HepG2 (cell line): Measurements from ENCODE around the gene ATP2A3. TPM values are rescaled to one million over a fixed set of nuclear protein-coding genes. Genes with fewer than 3 reads are reported as not detected.
A peak's percentile ranks its signal among the peaks of the same experiment; 100 is the strongest.

Experiments
- FOXP1 ChIP-seq, 2 experiments: fragments of 450-650 bp in 1 of 2; IDR thresholded peaks; 2 replicates each; pipeline ENCODE4 v1.6.1; 2017 to 2018; ENCODE audit warnings: antibody characterized with exemption in 1 of 2
- HIC2 ChIP-seq: sonication (generic); formaldehyde crosslinking; IDR thresholded peaks from 2 replicates; pipeline ENCODE4 v1.9.0; 2022; ENCODE audit warnings: low read depth, missing genetic modification reagents
- JUN ChIP-seq: sonication (generic); formaldehyde crosslinking; IDR thresholded peaks from 2 replicates; pipeline ENCODE4 v1.4.0; 2020; ENCODE audit warnings: mild to moderate bottlenecking, missing genetic modification reagents
- JUND ChIP-seq: sonication (generic); formaldehyde crosslinking; IDR thresholded peaks from 2 replicates; pipeline ENCODE4 v1.8.0; 2022; ENCODE audit warnings: mild to moderate bottlenecking, missing genetic modification reagents
- KDM2A ChIP-seq: sonication (generic); formaldehyde crosslinking; IDR thresholded peaks from 2 replicates; pipeline ENCODE4 v1.4.0; 2020; ENCODE audit warnings: low read depth, missing genetic modification reagents, borderline replicate concordance
- KDM4B ChIP-seq: sonication (generic); formaldehyde crosslinking; IDR thresholded peaks from 2 replicates; pipeline ENCODE4 v1.4.0; 2020; ENCODE audit warnings: missing genetic modification reagents
- KLF16 ChIP-seq, 2 experiments: sonication (generic) in 1 of 2; formaldehyde crosslinking in 1 of 2; IDR thresholded peaks; 2 replicates each; pipeline versions ENCODE4 v1.6.1 to v1.8.0; 2016 to 2023; ENCODE audit warnings: missing genetic modification reagents in 2 of 2, missing compliant biosample characterization in 1 of 2
- LCORL ChIP-seq, 2 experiments: fragments of 450-650 bp in 1 of 2; sonication (generic) in 1 of 2; formaldehyde crosslinking in 1 of 2; IDR thresholded peaks; 2 replicates each; pipeline versions ENCODE4 v1.5.0 to v1.6.1; 2017 to 2020; ENCODE audit warnings: antibody characterized with exemption in 1 of 2, missing genetic modification reagents in 1 of 2
- MAFG ChIP-seq: sonication (generic); formaldehyde crosslinking; IDR thresholded peaks from 2 replicates; pipeline ENCODE4 v1.5.1; 2020; ENCODE audit warnings: mild to moderate bottlenecking, missing genetic modification reagents
- MAFK ChIP-seq, 2 experiments: IDR thresholded peaks in 1 of 2; conservative IDR thresholded peaks in 1 of 2; 2 replicates each; pipeline ENCODE4 v1.6.1; 2011; ENCODE audit warnings: improper control_type of control experiment in 2 of 2, low read length in 2 of 2
- MTA1 ChIP-seq: sonication (generic); formaldehyde crosslinking; IDR thresholded peaks from 2 replicates; pipeline ENCODE4 v1.4.0; 2020; ENCODE audit warnings: missing genetic modification reagents, mild to moderate bottlenecking, borderline replicate concordance
- RARA ChIP-seq: IDR thresholded peaks from 2 replicates; pipeline ENCODE4 v1.6.1; 2016; ENCODE audit warnings: missing genetic modification reagents, missing compliant biosample characterization
- RXRB ChIP-seq: IDR thresholded peaks from 2 replicates; pipeline ENCODE4 v1.6.1; 2016; ENCODE audit warnings: borderline replicate concordance, missing genetic modification reagents, missing compliant biosample characterization
- SMAD9 ChIP-seq: sonication (generic); formaldehyde crosslinking; IDR thresholded peaks from 2 replicates; pipeline ENCODE4 v1.5.1; 2020; ENCODE audit warnings: mild to moderate bottlenecking, missing genetic modification reagents
- SOX13 ChIP-seq, 3 experiments: fragments of 450-650 bp in 1 of 3; sonication (generic) in 1 of 3; formaldehyde crosslinking in 1 of 3; IDR thresholded peaks in 2 of 3; conservative IDR thresholded peaks in 1 of 3; 2 replicates each; pipeline versions ENCODE4 v1.5.0 to v1.6.1; 2016 to 2020; ENCODE audit warnings: antibody characterized with exemption in 1 of 3, mild to moderate bottlenecking in 1 of 3, missing compliant biosample characterization in 1 of 3, missing genetic modification reagents in 1 of 3, moderate library complexity in 1 of 3
- SPEN ChIP-seq: sonication (generic); formaldehyde crosslinking; IDR thresholded peaks from 2 replicates; pipeline ENCODE4 v1.5.1; 2020; ENCODE audit warnings: low read depth, mild to moderate bottlenecking, missing genetic modification reagents
- TFDP1 ChIP-seq: IDR thresholded peaks from 2 replicates; pipeline ENCODE4 v1.6.1; 2016; ENCODE audit warnings: missing compliant biosample characterization, missing genetic modification reagents, borderline replicate concordance
- ZFX ChIP-seq: sonication (generic); formaldehyde crosslinking; IDR thresholded peaks from 2 replicates; pipeline ENCODE4 v1.4.0; 2020; ENCODE audit warnings: mild to moderate bottlenecking, low read depth, missing genetic modification reagents, moderate library complexity
- ZNF263 ChIP-seq: sonication (generic); formaldehyde crosslinking; IDR thresholded peaks from 2 replicates; pipeline ENCODE4 v1.4.0; 2020; ENCODE audit warnings: missing genetic modification reagents
- ZNF576 ChIP-seq: sonication (generic); formaldehyde crosslinking; IDR thresholded peaks from 2 replicates; pipeline ENCODE4 v1.4.0; 2020; ENCODE audit warnings: mild to moderate bottlenecking, missing genetic modification reagents
- ZNF580 ChIP-seq: IDR thresholded peaks from 2 replicates; pipeline ENCODE4 v1.6.1; 2016; ENCODE audit warnings: low read depth, borderline replicate concordance
- polyA plus RNA-seq, 8 experiments: library from polyadenylated mRNA; depleted of rRNA in 3 of 8; stranded (reverse) in 7 of 8; unstranded in 1 of 8; fragments of >200 nt; fragmentation: Illumina TruSeq in 4 of 8; extraction: Trizol in 4 of 8; gene quantifications; 2 replicates each; pipeline versions ENCODE4 v1.2.1 to v1.2.3, GENCODE V29; 2011 to 2016; ENCODE audit warnings: low read depth in 4 of 8, missing spikeins in 1 of 8, mixed read lengths in 1 of 8; ENCODE audit not compliant: insufficient read depth in 1 of 8
- total RNA-seq, 5 experiments: library from RNA; depleted of rRNA; stranded (reverse); fragments of >200 nt; fragmentation: Illumina TruSeq; extraction: Trizol; gene quantifications; 2 replicates each; pipeline ENCODE4 v1.2.3, GENCODE V29; 2016; ENCODE audit warnings: low read depth in 1 of 5

ATP2A3 gene
- total and polyA plus RNA-seq, 2 of the 13 experiments (the other 11 are each of a cell fraction or from before 2014, with no cell fraction given), result 0.07 TPM; not detected in 1

GRCh38 chr17:3959295-3959899 lies 4.8 kb downstream of the ATP2A3 start (continued):
- TF ChIP-seq JUN (CRISPR knock-in tag) (peak; percentile 55; the same call in 1 of the 2 replicates), MAFG (CRISPR knock-in tag) (peak; percentile 84), MTA1 (CRISPR knock-in tag) (peak; percentile 39; the same call in 1 of the 2 replicates), ZNF580 (0 out of 2 replicates have a peak, but pooled peaks have one; percentile 9), FOXP1 (IDR thresholded peaks at IDR 0.05) (no peak), FOXP1 (CRISPR knock-in tag; IDR thresholded peaks at IDR 0.05) (peak; percentile 62), MAFK (conservative IDR thresholded peaks at IDR 0.05 in 1 of 2, IDR thresholded peaks at IDR 0.05 in 1 of 2; ENCODE audit: low read length in 2 of 2) (peak; percentile 31 to 59; a peak in 2 of 4 replicates), ZNF263 (CRISPR knock-in tag) (peak; percentile 90), ZFX (CRISPR knock-in tag) (peak; percentile 68), JUND (peak; percentile 33; the same call in 1 of the 2 replicates), ZNF576 (CRISPR knock-in tag) (no peak), TFDP1 (CRISPR knock-in tag) (no peak), KDM2A (peak; percentile 46; the same call in 1 of the 2 replicates), SMAD9 (CRISPR knock-in tag) (no peak), RXRB (CRISPR knock-in tag) (peak; percentile 38; the same call in 1 of the 2 replicates), SOX13 (IDR thresholded peaks at IDR 0.05) (no peak), SOX13 (CRISPR knock-in tag; conservative IDR thresholded peaks at IDR 0.05 in 1 of 2, IDR thresholded peaks at IDR 0.05 in 1 of 2) (peak in 1 of 2 experiments; percentile 8; a peak in 1 of 4 replicates), KDM4B (CRISPR knock-in tag) (no peak), RARA (CRISPR knock-in tag) (peak; percentile 49), KLF16 (CRISPR knock-in tag; IDR thresholded peaks at IDR 0.05) (0 out of 4 replicates have a peak, but pooled peaks of 1 of the 2 experiments have one; percentile 26), SPEN (CRISPR knock-in tag) (peak; percentile 47; the same call in 1 of the 2 replicates), LCORL (IDR thresholded peaks at IDR 0.05) (no peak), LCORL (CRISPR knock-in tag; IDR thresholded peaks at IDR 0.05) (peak; percentile 64; the same call in 1 of the 2 replicates), HIC2 (peak; percentile 58; the same call in 1 of the 2 replicates)
